GM12878 (cell line): Measurements from ENCODE around the gene COL13A1. TPM values are rescaled to one million over a fixed set of nuclear protein-coding genes. Genes with fewer than 3 reads are reported as not detected.
A peak's percentile ranks its signal among the peaks of the same experiment; 100 is the strongest.

ENCODE experiments used
- ATAC-seq: fragments of 200-7000 bp; cut with Tn5 transposase; 3 replicates; pipeline ENCODE4 v1.9.1; 2020; ENCODE audit warnings: mild to moderate bottlenecking, moderate library complexity
- BruUV-seq: library from RNA; stranded (reverse); fragments of 400-500 nt; replicated peaks from 2 replicates; lab custom pipeline; 2021; lab: Mats Ljungman, UMichigan
- CTCF ChIA-PET: fragments of 300-600 bp; sonication (Branson Sonifier 250); formaldehyde crosslinking; extraction: SDS; loops from one replicate; lab custom pipeline; 2021; ENCODE audit warnings: inconsistent platforms; lab: Yijun Ruan, JAX
- POLR2A ChIA-PET: fragments of 350-600 bp; formaldehyde crosslinking; extraction: SDS; loops from one replicate; lab custom pipeline; 2021; ENCODE audit warnings: inconsistent platforms; lab: Charles Lee
- RAD21 ChIA-PET: fragments of 300-600 bp; sonication (Branson Sonifier 250); formaldehyde crosslinking; loops from one replicate; lab custom pipeline; 2023; ENCODE audit warnings: antibody characterized with exemption; ENCODE audit not compliant: unreplicated experiment; lab: Charles Lee
- SMC1A ChIA-PET: fragments of 300-600 bp; sonication (Branson Sonifier 250); formaldehyde crosslinking; loops from one replicate; lab custom pipeline; 2023; ENCODE audit not compliant: unreplicated experiment, uncharacterized antibody; lab: Charles Lee
- DNase-seq: peaks from one replicate; pipeline ENCODE4 v3.0.0-alpha.2; 2011; ENCODE audit warnings: low read depth, low spot score
- FAIRE-seq: peaks from 3 replicates; lab custom pipeline; 2011; peaks lifted over from hg19 to GRCh38; lab: Jason Lieb, UNC
- H2AFZ ChIP-seq: 2 replicates; pipeline ENCODE4 v1.6.0; 2011; ENCODE audit warnings: low read depth, low read length, control low read depth; ENCODE audit not compliant: control insufficient read depth
- H3K27ac ChIP-seq: 2 replicates; pipeline ENCODE4 v1.5.1; 2011; ENCODE audit warnings: control low read depth; ENCODE audit not compliant: control insufficient read depth, insufficient read depth
- H3K27me3 ChIP-seq, 2 experiments: replicated peaks in 1 of 2; 2 replicates each; pipeline versions ENCODE4 v1.6.0 to v1.6.1; 2011; ENCODE audit warnings: low read length in 1 of 2; ENCODE audit not compliant: control insufficient read depth in 2 of 2, insufficient read depth in 2 of 2
- H3K36me3 ChIP-seq, 2 experiments: 2 replicates each; pipeline ENCODE4 v1.5.1; 2011; ENCODE audit warnings: low read length in 1 of 2; ENCODE audit not compliant: control insufficient read depth in 2 of 2, insufficient read depth in 2 of 2
- H3K4me1 ChIP-seq: 2 replicates; pipeline ENCODE4 v1.6.1; 2011; ENCODE audit warnings: mild to moderate bottlenecking, low read length, moderate library complexity, mixed read lengths; ENCODE audit not compliant: control insufficient read depth, insufficient read depth
- H3K4me2 ChIP-seq: 2 replicates; pipeline ENCODE4 v1.6.0; 2011; ENCODE audit warnings: control low read depth; ENCODE audit not compliant: control insufficient read depth, insufficient read depth
- H3K4me3 ChIP-seq: fragments of 200-600 bp; sonication (generic); 2 replicates; pipeline ENCODE4 v1.5.1; 2016
- H3K79me2 ChIP-seq: 2 replicates; pipeline ENCODE4 v1.6.0; 2011; ENCODE audit warnings: low read length; ENCODE audit not compliant: control insufficient read depth, insufficient read depth
- H3K9ac ChIP-seq: 2 replicates; pipeline ENCODE4 v1.8.0; 2011; ENCODE audit warnings: low read length, control low read depth, mixed read lengths; ENCODE audit not compliant: control insufficient read depth, insufficient read depth
- H3K9me3 ChIP-seq: replicated peaks from 3 replicates; pipeline ENCODE4 v1.5.1; 2011; ENCODE audit warnings: mild to moderate bottlenecking, low read length; ENCODE audit not compliant: control insufficient read depth, insufficient read depth
- H4K20me1 ChIP-seq: 2 replicates; pipeline ENCODE4 v1.6.0; 2011; ENCODE audit not compliant: control insufficient read depth, insufficient read depth
- BHLHE40 ChIP-seq, 2 experiments: fragments of 450-650 bp in 1 of 2; IDR thresholded peaks; 2 replicates each; pipeline ENCODE4 v1.6.1; 2011 to 2017; ENCODE audit warnings: low read depth in 2 of 2, borderline replicate concordance in 1 of 2, improper control_type of control experiment in 1 of 2, low read length in 1 of 2, mild to moderate bottlenecking in 1 of 2
- BRCA1 ChIP-seq: IDR thresholded peaks from 2 replicates; pipeline ENCODE4 v1.6.1; 2011; ENCODE audit warnings: low read depth, low read length, improper control_type of control experiment
- NBN ChIP-seq: fragments of 450-650 bp; IDR thresholded peaks from 2 replicates; pipeline ENCODE4 v1.6.1; 2016
- NRF1 ChIP-seq: conservative IDR thresholded peaks from 2 replicates; pipeline ENCODE4 v1.6.1; 2011; ENCODE audit warnings: mild to moderate bottlenecking, low read depth, low read length, improper control_type of control experiment
- RAD51 ChIP-seq: fragments of 450-650 bp; IDR thresholded peaks from 2 replicates; pipeline ENCODE4 v1.6.1; 2016; ENCODE audit warnings: moderate library complexity, mild to moderate bottlenecking, inconsistent platforms
- SMAD1 ChIP-seq: fragments of 450-650 bp; IDR thresholded peaks from 2 replicates; pipeline ENCODE4 v1.6.1; 2018; ENCODE audit warnings: mild to moderate bottlenecking, low read depth; ENCODE audit not compliant: partially characterized antibody
- YBX1 ChIP-seq: fragments of 450-650 bp; IDR thresholded peaks from 2 replicates; pipeline ENCODE4 v1.6.1; 2016; ENCODE audit warnings: antibody characterized with exemption
- WGBS: methylation state at CpG from one replicate; pipeline ENCODE4 v1.1.6; 2016; ENCODE audit warnings: low lambda C conversion rate; ENCODE audit not compliant: insufficient replicate concordance, insufficient coverage; ENCODE audit errors: missing lambda C conversion rate; 5-methylcytosine and 5-hydroxymethylcytosine counted together
- in situ Hi-C: fragments of 300-500 bp; cut with MboI; formaldehyde crosslinking; loops from 9 replicates; pipeline ENCODE4 v1.14.3; 2018; ENCODE audit warnings: mixed read lengths
- intact Hi-C: fragments of 100-400 bp; cut with micrococcal nuclease; formaldehyde crosslinking; loops from one replicate; pipeline ENCODE4 v1.14.2; 2022; ENCODE audit not compliant: unreplicated experiment
- polyA plus RNA-seq, 11 experiments: library from polyadenylated mRNA; depleted of rRNA in 4 of 11; unstranded in 6 of 11; stranded (reverse) in 5 of 11; fragments of >200 nt; fragmentation: Nextera tagmentation in 4 of 11; fragmentation: Illumina TruSeq in 1 of 11; extraction: Ambion mirVana in 4 of 11; extraction: Trizol in 1 of 11; gene quantifications; 1 replicate in 1 of 11; 2 replicates in 10 of 11; pipeline versions ENCODE4 v1.2.1 to v1.2.3, GENCODE V29; 2011 to 2016; ENCODE audit warnings: inconsistent platforms in 2 of 11, missing spikeins in 2 of 11, low read depth in 1 of 11
- total RNA-seq, 4 experiments: library from RNA; depleted of rRNA in 3 of 4; stranded (reverse); fragments of >200 nt in 3 of 4; fragmentation: Illumina TruSeq in 1 of 4; extraction: Trizol in 1 of 4; gene quantifications; 2 replicates each; pipeline versions ENCODE4 v1.2.1 to v1.2.3, GENCODE V29; 2013 to 2021
- TF ChIP-seq, protein P1 (sequence below): fragments of 150-350 bp; IDR thresholded peaks from 2 replicates; pipeline ENCODE4 v1.6.1; 2014; ENCODE audit warnings: mild to moderate bottlenecking, low read depth, low read length
- TF ChIP-seq, protein P2 (sequence below): IDR thresholded peaks from 2 replicates; pipeline ENCODE4 v1.6.1; 2012; ENCODE audit warnings: mild to moderate bottlenecking, low read depth, low read length

COL13A1 gene
- total and polyA plus RNA-seq, 10 of the 15 experiments (the other 5 are each of a cell fraction or from before 2014, with no cell fraction given), result 0.03 to 0.15 (median 0.05) TPM; not detected in 7

DNA sequence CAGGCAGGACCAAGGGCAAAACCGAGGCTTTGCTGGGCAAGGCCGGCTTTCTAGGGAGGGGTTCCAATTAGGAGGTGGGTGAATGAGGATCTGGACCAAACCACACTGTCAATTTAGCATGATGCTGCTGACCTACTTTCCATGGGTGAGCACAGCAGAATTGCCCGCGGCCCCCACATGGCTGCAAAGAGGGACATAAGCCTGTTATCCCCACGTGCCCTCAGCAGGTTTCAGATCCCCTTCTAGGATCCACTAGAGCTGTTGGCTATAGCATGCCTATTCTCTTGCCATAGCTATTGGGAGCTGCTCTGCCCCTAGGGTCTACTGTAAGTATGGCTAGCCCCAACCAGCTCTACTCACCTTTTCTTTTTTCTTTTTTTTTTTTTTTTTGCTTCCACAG lies 102.8 kb downstream of the COL13A1 start:
- peaks cover 0 to 2% of the 10 kb centered on the region in 2 experiments; a peak in 3 of 4 replicates for H3K27me3 ChIP-seq

DNA sequence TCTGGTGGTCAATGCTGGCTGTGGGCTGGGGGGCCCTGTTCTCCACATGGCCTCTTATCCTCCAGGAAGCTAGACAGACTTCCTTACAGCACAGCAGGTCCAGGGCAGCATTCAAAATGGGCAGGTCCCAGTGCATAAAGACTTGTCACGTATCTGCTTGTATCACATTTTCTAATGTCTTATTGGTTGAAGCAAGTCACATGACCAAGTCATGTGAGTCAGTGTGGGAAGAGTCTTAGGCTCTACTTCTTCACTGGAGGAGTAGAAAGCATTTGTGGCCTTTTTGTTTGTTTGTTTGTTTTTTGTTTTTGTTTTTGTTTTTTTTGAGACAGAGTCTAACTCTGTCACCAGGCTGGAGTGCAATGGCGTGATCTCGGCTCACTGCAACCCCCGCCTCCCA lies 104.7 kb downstream of the COL13A1 start:
- Histone ChIP-seq H3K79me2 (no peaks in the 10 kb centered on the region), H3K27me3 (peaks cover 0 to 2% of the 10 kb centered on the region in 2 experiments; a peak in 2 of 4 replicates), H3K9ac (no peak overlapping the region), H2AFZ (no peak overlapping the region), H3K27ac (no peak overlapping the region), H3K9me3 (no peaks in the 10 kb centered on the region), H3K4me1 (no peaks in the 10 kb centered on the region), H4K20me1 (no peaks in the 10 kb centered on the region), H3K4me2 (no peak overlapping the region), H3K36me3 (no peaks in the 10 kb centered on the region), H3K4me3 (no peak overlapping the region)
- ChIA-PET RAD21 (no interaction called here), POLR2A (no interaction called here), SMC1A (no interaction called here), CTCF (interaction anchor here (0.6 to 1.8 kb wide), 2 partner anchors 8 to 269 kb away, joined by 3 to 11 read pairs; no protein-coding TSS in a partner anchor)
- TF ChIP-seq, protein P1, sequence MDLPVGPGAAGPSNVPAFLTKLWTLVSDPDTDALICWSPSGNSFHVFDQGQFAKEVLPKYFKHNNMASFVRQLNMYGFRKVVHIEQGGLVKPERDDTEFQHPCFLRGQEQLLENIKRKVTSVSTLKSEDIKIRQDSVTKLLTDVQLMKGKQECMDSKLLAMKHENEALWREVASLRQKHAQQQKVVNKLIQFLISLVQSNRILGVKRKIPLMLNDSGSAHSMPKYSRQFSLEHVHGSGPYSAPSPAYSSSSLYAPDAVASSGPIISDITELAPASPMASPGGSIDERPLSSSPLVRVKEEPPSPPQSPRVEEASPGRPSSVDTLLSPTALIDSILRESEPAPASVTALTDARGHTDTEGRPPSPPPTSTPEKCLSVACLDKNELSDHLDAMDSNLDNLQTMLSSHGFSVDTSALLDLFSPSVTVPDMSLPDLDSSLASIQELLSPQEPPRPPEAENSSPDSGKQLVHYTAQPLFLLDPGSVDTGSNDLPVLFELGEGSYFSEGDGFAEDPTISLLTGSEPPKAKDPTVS, result no peak
- no peak for TF ChIP-seq YBX1
- peak; percentile 37; the same call in 1 of the 2 replicates for TF ChIP-seq RAD51
- TF ChIP-seq NRF1, result no peak
- TF ChIP-seq, protein P2, sequence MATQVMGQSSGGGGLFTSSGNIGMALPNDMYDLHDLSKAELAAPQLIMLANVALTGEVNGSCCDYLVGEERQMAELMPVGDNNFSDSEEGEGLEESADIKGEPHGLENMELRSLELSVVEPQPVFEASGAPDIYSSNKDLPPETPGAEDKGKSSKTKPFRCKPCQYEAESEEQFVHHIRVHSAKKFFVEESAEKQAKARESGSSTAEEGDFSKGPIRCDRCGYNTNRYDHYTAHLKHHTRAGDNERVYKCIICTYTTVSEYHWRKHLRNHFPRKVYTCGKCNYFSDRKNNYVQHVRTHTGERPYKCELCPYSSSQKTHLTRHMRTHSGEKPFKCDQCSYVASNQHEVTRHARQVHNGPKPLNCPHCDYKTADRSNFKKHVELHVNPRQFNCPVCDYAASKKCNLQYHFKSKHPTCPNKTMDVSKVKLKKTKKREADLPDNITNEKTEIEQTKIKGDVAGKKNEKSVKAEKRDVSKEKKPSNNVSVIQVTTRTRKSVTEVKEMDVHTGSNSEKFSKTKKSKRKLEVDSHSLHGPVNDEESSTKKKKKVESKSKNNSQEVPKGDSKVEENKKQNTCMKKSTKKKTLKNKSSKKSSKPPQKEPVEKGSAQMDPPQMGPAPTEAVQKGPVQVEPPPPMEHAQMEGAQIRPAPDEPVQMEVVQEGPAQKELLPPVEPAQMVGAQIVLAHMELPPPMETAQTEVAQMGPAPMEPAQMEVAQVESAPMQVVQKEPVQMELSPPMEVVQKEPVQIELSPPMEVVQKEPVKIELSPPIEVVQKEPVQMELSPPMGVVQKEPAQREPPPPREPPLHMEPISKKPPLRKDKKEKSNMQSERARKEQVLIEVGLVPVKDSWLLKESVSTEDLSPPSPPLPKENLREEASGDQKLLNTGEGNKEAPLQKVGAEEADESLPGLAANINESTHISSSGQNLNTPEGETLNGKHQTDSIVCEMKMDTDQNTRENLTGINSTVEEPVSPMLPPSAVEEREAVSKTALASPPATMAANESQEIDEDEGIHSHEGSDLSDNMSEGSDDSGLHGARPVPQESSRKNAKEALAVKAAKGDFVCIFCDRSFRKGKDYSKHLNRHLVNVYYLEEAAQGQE, result no peak
- no peak for TF ChIP-seq SMAD1
- TF ChIP-seq NBN, result no peak
- TF ChIP-seq BRCA1, result no peak
- BruUV-seq, result no TSS peak
- FAIRE-seq, result no peak
- 27% methylated on average over 4 of the region's 4 CpGs for WGBS
- intact Hi-C loops (no loop called here), in situ Hi-C loops (no loop called here)
- no peak for DNase-seq
- ATAC-seq, result no peak

More for the DNA sequence above, 102.8 kb downstream of the COL13A1 start:
- RAD21 ChIA-PET, result no interaction called here
- no peak for FAIRE-seq
- H3K79me2 ChIP-seq, result no peaks in the 10 kb centered on the region
- intact Hi-C loops, result no loop called here
- SMC1A ChIA-PET, result interaction anchor here (0.6 to 1.1 kb wide), 2 partner anchors 10 to 13 kb away, joined by 3 to 4 read pairs; no protein-coding TSS in a partner anchor
- no peak overlapping the region for H2AFZ ChIP-seq
- whole genome bisulfite sequencing, result 32% methylated on average over 5 of the region's 5 CpGs
- peak in 1 of 2 experiments; percentile 33; a peak in 1 of 4 replicates for TF ChIP-seq BHLHE40 (IDR thresholded peaks at IDR 0.05; ENCODE audit: borderline replicate concordance in 1 of 2, low read depth in 2 of 2, low read length in 1 of 2)
- no peak for TF ChIP-seq NRF1
- H3K4me2 ChIP-seq, result no peak overlapping the region
- H3K9ac ChIP-seq, result no peak overlapping the region
- POLR2A ChIA-PET, result interaction anchor here (0.6 kb wide), 1 partner anchor 242 kb away, joined by 3 read pairs; the partner anchor contains the start of gene TYSND1
- no peak overlapping the region for H3K4me3 ChIP-seq
- H3K27ac ChIP-seq, result no peak overlapping the region
- BruUV-seq, result no TSS peak
- in situ Hi-C loops, result no loop called here
- H4K20me1 ChIP-seq, result no peaks in the 10 kb centered on the region
- peak; percentile 61 for ATAC-seq
- no peak for DNase-seq
- no peaks in the 10 kb centered on the region for H3K36me3 ChIP-seq
- H3K4me1 ChIP-seq, result no peaks in the 10 kb centered on the region
- CTCF ChIA-PET, result interaction anchor here (1.8 kb wide), 1 partner anchor 10 kb away, joined by 11 read pairs; no protein-coding TSS in a partner anchor
- no peaks in the 10 kb centered on the region for H3K9me3 ChIP-seq
